ENCODE results near the gene FRY.

Gene FRY

GRCh38 chr13:32203736-32204135 lies 172.2 kb downstream of the FRY start:
- ChIA-PET POLR2A (no interaction called here), CTCF (interaction anchor here (1.2 to 2.2 kb wide), 4 partner anchors 9 to 42 kb away, joined by 3 to 9 read pairs (median 4); no protein-coding TSS in a partner anchor)
- TF ChIP-seq, protein P1, sequence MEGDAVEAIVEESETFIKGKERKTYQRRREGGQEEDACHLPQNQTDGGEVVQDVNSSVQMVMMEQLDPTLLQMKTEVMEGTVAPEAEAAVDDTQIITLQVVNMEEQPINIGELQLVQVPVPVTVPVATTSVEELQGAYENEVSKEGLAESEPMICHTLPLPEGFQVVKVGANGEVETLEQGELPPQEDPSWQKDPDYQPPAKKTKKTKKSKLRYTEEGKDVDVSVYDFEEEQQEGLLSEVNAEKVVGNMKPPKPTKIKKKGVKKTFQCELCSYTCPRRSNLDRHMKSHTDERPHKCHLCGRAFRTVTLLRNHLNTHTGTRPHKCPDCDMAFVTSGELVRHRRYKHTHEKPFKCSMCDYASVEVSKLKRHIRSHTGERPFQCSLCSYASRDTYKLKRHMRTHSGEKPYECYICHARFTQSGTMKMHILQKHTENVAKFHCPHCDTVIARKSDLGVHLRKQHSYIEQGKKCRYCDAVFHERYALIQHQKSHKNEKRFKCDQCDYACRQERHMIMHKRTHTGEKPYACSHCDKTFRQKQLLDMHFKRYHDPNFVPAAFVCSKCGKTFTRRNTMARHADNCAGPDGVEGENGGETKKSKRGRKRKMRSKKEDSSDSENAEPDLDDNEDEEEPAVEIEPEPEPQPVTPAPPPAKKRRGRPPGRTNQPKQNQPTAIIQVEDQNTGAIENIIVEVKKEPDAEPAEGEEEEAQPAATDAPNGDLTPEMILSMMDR (IDR thresholded peaks at IDR 0.05; ENCODE audit: control extremely low read depth, extremely low read depth, low read depth, missing control alignments), result no peak
- no peak for DNase-seq (ENCODE audit: extremely low spot score)

DNA sequence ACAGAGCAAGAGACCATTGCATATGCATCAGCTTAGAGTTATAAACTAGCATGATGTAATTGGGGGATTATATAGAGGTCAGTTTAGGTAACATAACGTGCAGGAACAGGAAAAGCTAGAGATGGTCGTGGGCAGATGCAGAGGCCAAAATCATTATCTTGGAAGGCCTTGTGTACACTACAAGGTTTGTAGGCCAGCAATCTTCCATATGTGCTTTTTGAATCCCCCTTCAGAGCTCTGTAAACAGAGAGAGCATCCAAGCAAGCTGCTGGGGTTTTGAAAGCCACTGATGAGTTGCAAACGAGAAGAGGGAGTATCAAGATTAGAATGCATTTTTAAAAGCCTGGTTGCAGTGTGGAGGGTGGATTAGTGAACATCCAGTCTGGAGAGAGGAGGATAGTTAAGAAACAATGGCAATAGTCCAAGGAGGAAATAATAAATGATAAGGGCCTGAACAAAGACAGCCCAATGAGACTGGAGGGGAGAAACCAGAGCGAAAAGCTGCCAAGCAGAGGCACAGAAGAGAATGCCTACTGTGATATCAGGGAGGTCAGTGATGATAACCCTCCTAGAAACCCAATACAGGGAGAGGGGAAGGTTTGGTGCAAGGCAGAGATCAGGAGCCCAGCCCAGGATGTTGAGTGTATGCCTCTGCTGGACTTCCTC lies 174.0 kb downstream of the FRY start:
- ChIA-PET POLR2A (no interaction called here), CTCF (interaction anchor here (2.2 kb wide), 1 partner anchor 11 kb away, joined by 9 read pairs; no protein-coding TSS in a partner anchor)
- DNase-seq (ENCODE audit: extremely low spot score), result no peak
- TF ChIP-seq, protein P1 (IDR thresholded peaks at IDR 0.05; ENCODE audit: control extremely low read depth, extremely low read depth, low read depth, missing control alignments), result no peak

GRCh38 chr13:32206097-32206740 lies 174.6 kb downstream of the FRY start:
- DNase-seq (ENCODE audit: extremely low spot score), result no peak
- TF ChIP-seq, protein P1 (IDR thresholded peaks at IDR 0.05; ENCODE audit: control extremely low read depth, extremely low read depth, low read depth, missing control alignments), result no peak
- CTCF ChIA-PET, result interaction anchor here (2.2 kb wide), 1 partner anchor 10 kb away, joined by 9 read pairs; no protein-coding TSS in a partner anchor
- POLR2A ChIA-PET, result no interaction called here

GRCh38 chr13:32208860-32209259 lies 177.3 kb downstream of the FRY start:
- no peak for DNase-seq (ENCODE audit: extremely low spot score)
- POLR2A ChIA-PET, result no interaction called here
- CTCF ChIA-PET, result interaction anchor here (1.3 to 1.9 kb wide), 2 partner anchors 10 to 16 kb away, joined by 3 to 4 read pairs; no protein-coding TSS in a partner anchor
- TF ChIP-seq, protein P1 (IDR thresholded peaks at IDR 0.05; ENCODE audit: control extremely low read depth, extremely low read depth, low read depth, missing control alignments), result no peak

DNA sequence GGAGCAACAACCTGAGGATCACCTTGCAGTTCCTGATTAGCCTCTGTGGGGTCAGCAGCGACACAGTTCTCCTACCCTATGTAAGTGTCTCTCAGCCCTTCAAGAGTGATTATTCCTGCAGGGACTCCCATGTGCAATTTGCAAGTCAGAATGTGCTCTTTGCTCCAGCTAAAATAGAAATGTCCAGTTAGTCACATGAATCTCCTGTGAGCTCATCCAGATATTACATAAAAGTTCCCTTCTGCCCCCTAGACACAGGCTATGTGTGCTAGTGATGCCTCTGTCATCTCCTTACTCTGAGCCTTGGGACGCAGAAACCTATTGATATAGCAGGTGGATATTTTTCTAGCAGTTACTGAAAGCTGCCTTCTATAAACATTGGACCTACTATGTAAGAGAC lies 178.1 kb downstream of the FRY start:
- POLR2A ChIA-PET, result no interaction called here
- TF ChIP-seq, protein P1 (IDR thresholded peaks at IDR 0.05; ENCODE audit: control extremely low read depth, extremely low read depth, low read depth, missing control alignments), result no peak
- DNase-seq (ENCODE audit: extremely low spot score), result no peak
- CTCF ChIA-PET, result interaction anchor here (1.9 kb wide), 1 partner anchor 15 kb away, joined by 4 read pairs; no protein-coding TSS in a partner anchor

DNA sequence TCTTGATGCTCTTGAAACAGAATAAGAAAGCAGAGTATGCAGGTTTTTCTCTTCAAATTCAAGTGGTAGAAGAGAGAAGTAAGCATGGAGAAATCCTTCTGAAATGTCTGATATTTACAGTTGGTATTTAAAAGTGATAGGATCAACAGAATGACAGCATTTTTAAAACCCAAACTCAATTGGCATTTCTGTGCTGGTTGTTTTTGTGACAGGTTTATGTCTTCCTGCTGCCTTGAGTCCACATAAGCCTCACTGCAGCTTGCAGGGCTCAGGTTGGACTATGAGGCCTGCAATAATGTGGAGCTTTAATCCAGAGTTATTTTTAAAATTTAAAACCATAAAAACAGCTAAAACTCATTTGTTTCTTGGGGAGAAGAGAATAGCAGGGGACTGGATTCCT lies 178.5 kb downstream of the FRY start:
- ChIA-PET CTCF (interaction anchor here (1.9 kb wide), 1 partner anchor 14 kb away, joined by 4 read pairs; no protein-coding TSS in a partner anchor), POLR2A (no interaction called here)
- no peak for DNase-seq (ENCODE audit: extremely low spot score)
- TF ChIP-seq, protein P1 (IDR thresholded peaks at IDR 0.05; ENCODE audit: control extremely low read depth, extremely low read depth, low read depth, missing control alignments), result no peak

Data from GM10248 (cell line).